GM18526 (cell line): ENCODE data around the gene LPP.

Experiments
- POLR2A ChIP-seq: IDR thresholded peaks from 3 replicates; pipeline ENCODE4 v1.6.1; 2011; ENCODE audit not compliant: insufficient read length; ENCODE audit errors: extremely low read depth

Gene LPP

GRCh38 chr3:188505911-188506310 is 352.0 kb downstream of the LPP start:
- TF ChIP-seq POLR2A = no peak

GRCh38 chr3:188506446-188506845 is 352.5 kb downstream of the LPP start:
- TF ChIP-seq POLR2A = no peak

GRCh38 chr3:188507244-188507720 is 353.3 kb downstream of the LPP start:
- TF ChIP-seq POLR2A = no peak

GRCh38 chr3:188508454-188508853 is 354.5 kb downstream of the LPP start:
- no peak for TF ChIP-seq POLR2A

- no peak for TF ChIP-seq POLR2A
These were observed 355.4 kb downstream of the LPP start for GRCh38 chr3:188509316-188509715.

- TF ChIP-seq POLR2A = no peak
These were observed 356.4 kb downstream of the LPP start for GRCh38 chr3:188510366-188510765.

- no peak for TF ChIP-seq POLR2A
These were observed 359.8 kb downstream of the LPP start for GRCh38 chr3:188513662-188514328.

GRCh38 chr3:188516515-188516914 is 362.6 kb downstream of the LPP start:
- TF ChIP-seq POLR2A = no peak

GRCh38 chr3:188518416-188518815 is 364.5 kb downstream of the LPP start:
- no peak for TF ChIP-seq POLR2A

GRCh38 chr3:188518835-188519452 is 365.0 kb downstream of the LPP start:
- TF ChIP-seq POLR2A = no peak

- no peak for TF ChIP-seq POLR2A
These were observed 366.5 kb downstream of the LPP start for GRCh38 chr3:188520466-188520865.

GRCh38 chr3:188522115-188522514 is 368.2 kb downstream of the LPP start:
- TF ChIP-seq POLR2A = no peak

- no peak for TF ChIP-seq POLR2A
These were observed 369.3 kb downstream of the LPP start for GRCh38 chr3:188523291-188523690.

GRCh38 chr3:188524052-188524451 is 370.1 kb downstream of the LPP start:
- TF ChIP-seq POLR2A = no peak

GRCh38 chr3:188526057-188526456 is 372.1 kb downstream of the LPP start:
- TF ChIP-seq POLR2A = no peak

GRCh38 chr3:188527389-188527788 is 373.4 kb downstream of the LPP start:
- TF ChIP-seq POLR2A = no peak

GRCh38 chr3:188528396-188528795 is 374.4 kb downstream of the LPP start:
- TF ChIP-seq POLR2A = no peak
